ENCODE results near the gene SACS. TPM values are rescaled to one million over a fixed set of nuclear protein-coding genes. Genes with fewer than 3 reads are reported as not detected.
A peak's percentile ranks its signal among the peaks of the same experiment; 100 is the strongest.

Gene SACS
- total RNA-seq, 1 experiment from 2014 or later = 21.1 TPM

DNA sequence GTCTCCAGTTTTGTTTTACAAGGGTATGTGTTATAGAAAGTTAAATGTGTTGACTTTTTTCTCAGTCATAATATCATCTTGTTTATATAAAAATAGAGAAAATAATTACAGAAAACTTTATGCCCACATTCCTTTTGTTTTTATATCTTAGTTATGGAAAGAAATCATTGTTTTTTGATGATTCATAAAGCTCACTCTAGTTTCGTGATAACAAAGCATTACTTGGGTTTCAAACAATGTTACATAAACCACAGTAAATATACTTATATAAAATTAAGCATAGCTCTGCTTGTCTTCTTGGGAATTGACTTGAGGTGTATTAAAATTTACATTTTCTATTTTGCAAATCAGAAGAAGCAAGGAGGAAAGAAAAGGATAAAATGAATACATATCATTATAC is 140.9 kb downstream of the SACS start:
- POLR2A ChIA-PET = no interaction called here
- BruUV-seq (replicated peaks) = no TSS peak
- H3K9me3 Mint-ChIP-seq (ENCODE audit: unreplicated experiment) = no peaks in the 10 kb centered on the region
- peaks cover 10% of the 10 kb centered on the region for H3K4me1 Mint-ChIP-seq (ENCODE audit: insufficient read depth, unreplicated experiment)
- TF ChIP-seq, protein P1, sequence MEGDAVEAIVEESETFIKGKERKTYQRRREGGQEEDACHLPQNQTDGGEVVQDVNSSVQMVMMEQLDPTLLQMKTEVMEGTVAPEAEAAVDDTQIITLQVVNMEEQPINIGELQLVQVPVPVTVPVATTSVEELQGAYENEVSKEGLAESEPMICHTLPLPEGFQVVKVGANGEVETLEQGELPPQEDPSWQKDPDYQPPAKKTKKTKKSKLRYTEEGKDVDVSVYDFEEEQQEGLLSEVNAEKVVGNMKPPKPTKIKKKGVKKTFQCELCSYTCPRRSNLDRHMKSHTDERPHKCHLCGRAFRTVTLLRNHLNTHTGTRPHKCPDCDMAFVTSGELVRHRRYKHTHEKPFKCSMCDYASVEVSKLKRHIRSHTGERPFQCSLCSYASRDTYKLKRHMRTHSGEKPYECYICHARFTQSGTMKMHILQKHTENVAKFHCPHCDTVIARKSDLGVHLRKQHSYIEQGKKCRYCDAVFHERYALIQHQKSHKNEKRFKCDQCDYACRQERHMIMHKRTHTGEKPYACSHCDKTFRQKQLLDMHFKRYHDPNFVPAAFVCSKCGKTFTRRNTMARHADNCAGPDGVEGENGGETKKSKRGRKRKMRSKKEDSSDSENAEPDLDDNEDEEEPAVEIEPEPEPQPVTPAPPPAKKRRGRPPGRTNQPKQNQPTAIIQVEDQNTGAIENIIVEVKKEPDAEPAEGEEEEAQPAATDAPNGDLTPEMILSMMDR (IDR thresholded peaks at IDR 0.05; ENCODE audit: unreplicated experiment) = no peak
- H3K27me3 Mint-ChIP-seq (ENCODE audit: insufficient read depth, unreplicated experiment) = no peaks in the 10 kb centered on the region
- intact Hi-C loops (cut with micrococcal nuclease) = no loop called here
- CTCF ChIA-PET = no interaction called here
- H3K27ac Mint-ChIP-seq (ENCODE audit: low read depth, unreplicated experiment) = no peak overlapping the region
- H3K4me3 Mint-ChIP-seq (ENCODE audit: unreplicated experiment) = no peak overlapping the region
- DNase-seq (ENCODE audit: unreplicated experiment) = no peak
- no peaks in the 10 kb centered on the region for H3K36me3 Mint-ChIP-seq (ENCODE audit: insufficient read depth, unreplicated experiment)

DNA sequence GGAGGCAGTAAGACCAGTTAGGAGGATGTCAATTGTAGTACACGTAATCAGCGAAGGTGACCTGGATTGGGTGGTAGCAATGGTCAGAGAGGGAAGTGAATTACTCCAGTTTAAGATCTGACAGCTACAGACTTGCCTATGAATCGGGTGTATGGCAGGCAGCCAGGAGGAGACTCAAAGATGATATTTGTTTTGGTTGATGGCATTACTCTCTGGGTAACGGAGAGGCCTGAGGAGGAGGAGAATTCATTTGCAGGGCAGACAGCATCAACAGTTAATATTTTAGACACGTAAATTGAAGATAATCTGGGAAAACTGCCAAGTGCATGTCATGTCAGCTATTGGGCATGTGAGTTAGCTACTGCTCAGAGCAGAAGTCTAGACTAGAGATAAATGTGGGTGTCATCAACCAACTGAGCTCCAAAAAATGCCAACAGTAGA is 143.6 kb downstream of the SACS start:
- H3K9me3 Mint-ChIP-seq (ENCODE audit: unreplicated experiment) = no peaks in the 10 kb centered on the region
- POLR2A ChIA-PET = interaction anchor here (1.0 kb wide), 1 partner anchor 32 kb away, joined by 3 read pairs; no protein-coding TSS in a partner anchor
- intact Hi-C loops (cut with micrococcal nuclease) = no loop called here
- H3K4me3 Mint-ChIP-seq (ENCODE audit: unreplicated experiment) = no peak overlapping the region
- TF ChIP-seq, protein P1 (IDR thresholded peaks at IDR 0.05; ENCODE audit: unreplicated experiment) = no peak
- H3K27ac Mint-ChIP-seq (ENCODE audit: low read depth, unreplicated experiment) = no peak overlapping the region
- no peaks in the 10 kb centered on the region for H3K27me3 Mint-ChIP-seq (ENCODE audit: insufficient read depth, unreplicated experiment)
- no peaks in the 10 kb centered on the region for H3K36me3 Mint-ChIP-seq (ENCODE audit: insufficient read depth, unreplicated experiment)
- peaks cover 10% of the 10 kb centered on the region for H3K4me1 Mint-ChIP-seq (ENCODE audit: insufficient read depth, unreplicated experiment)
- CTCF ChIA-PET = no interaction called here
- DNase-seq (ENCODE audit: unreplicated experiment) = peak; percentile 30
- BruUV-seq (replicated peaks) = no TSS peak

DNA sequence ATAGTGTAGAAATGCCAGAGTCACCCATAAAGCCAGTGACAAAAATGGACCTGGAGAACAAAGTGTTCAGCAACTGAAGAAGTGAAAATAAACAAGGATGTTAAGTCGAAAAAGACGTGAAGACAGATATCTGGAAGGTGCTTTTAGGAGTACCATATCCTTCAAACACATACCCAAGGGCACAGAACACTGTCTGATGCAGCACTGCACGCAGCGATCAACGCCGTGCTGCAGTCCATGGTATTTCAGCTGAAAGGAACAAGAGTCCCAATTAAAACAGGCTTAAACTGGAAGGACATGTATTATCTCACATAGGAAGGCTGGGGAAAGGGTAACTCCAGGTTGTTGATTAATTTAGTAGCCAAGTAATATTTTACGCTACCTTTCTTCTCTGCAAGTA is 144.5 kb downstream of the SACS start:
- no peaks in the 10 kb centered on the region for H3K9me3 Mint-ChIP-seq (ENCODE audit: unreplicated experiment)
- no peak overlapping the region for H3K4me3 Mint-ChIP-seq (ENCODE audit: unreplicated experiment)
- H3K4me1 Mint-ChIP-seq (ENCODE audit: insufficient read depth, unreplicated experiment) = peaks cover 10% of the 10 kb centered on the region
- no peaks in the 10 kb centered on the region for H3K27me3 Mint-ChIP-seq (ENCODE audit: insufficient read depth, unreplicated experiment)
- CTCF ChIA-PET = interaction anchor here (1.0 kb wide), 1 partner anchor 31 kb away, joined by 5 read pairs; no protein-coding TSS in a partner anchor
- no peak for DNase-seq (ENCODE audit: unreplicated experiment)
- no peak overlapping the region for H3K27ac Mint-ChIP-seq (ENCODE audit: low read depth, unreplicated experiment)
- POLR2A ChIA-PET = interaction anchor here (1.0 kb wide), 1 partner anchor 33 kb away, joined by 3 read pairs; no protein-coding TSS in a partner anchor
- no TSS peak for BruUV-seq (replicated peaks)
- intact Hi-C loops (cut with micrococcal nuclease) = no loop called here
- TF ChIP-seq, protein P1 (IDR thresholded peaks at IDR 0.05; ENCODE audit: unreplicated experiment) = no peak
- H3K36me3 Mint-ChIP-seq (ENCODE audit: insufficient read depth, unreplicated experiment) = no peaks in the 10 kb centered on the region

- CTCF ChIA-PET = interaction anchor here (1.0 kb wide), 1 partner anchor 31 kb away, joined by 5 read pairs; no protein-coding TSS in a partner anchor
- BruUV-seq (replicated peaks) = no TSS peak
- intact Hi-C loops (cut with micrococcal nuclease) = no loop called here
These were observed 144.9 kb downstream of the SACS start for GRCh38 chr13:23288564-23288963.

More at GRCh38 chr13:23288564-23288963, 144.9 kb downstream of the SACS start:
- no peaks in the 10 kb centered on the region for H3K36me3 Mint-ChIP-seq (ENCODE audit: insufficient read depth, unreplicated experiment)
- TF ChIP-seq, protein P1 (IDR thresholded peaks at IDR 0.05; ENCODE audit: unreplicated experiment) = no peak
- POLR2A ChIA-PET = interaction anchor here (0.8 kb wide), 1 partner anchor 16 kb away, joined by 3 read pairs; no protein-coding TSS in a partner anchor
- no peaks in the 10 kb centered on the region for H3K27me3 Mint-ChIP-seq (ENCODE audit: insufficient read depth, unreplicated experiment)
- H3K27ac Mint-ChIP-seq (ENCODE audit: low read depth, unreplicated experiment) = no peak overlapping the region
- DNase-seq (ENCODE audit: unreplicated experiment) = no peak
- H3K4me3 Mint-ChIP-seq (ENCODE audit: unreplicated experiment) = no peak overlapping the region
- no peaks in the 10 kb centered on the region for H3K9me3 Mint-ChIP-seq (ENCODE audit: unreplicated experiment)
- peaks cover 10% of the 10 kb centered on the region for H3K4me1 Mint-ChIP-seq (ENCODE audit: insufficient read depth, unreplicated experiment)
